IPS-15b (cell line): ENCODE data around the gene CTDP1.
"Not testable (repeated sequence)": the region's sequence is repeated elsewhere in the genome, so short reads cannot be mapped to it uniquely, and the experiment has no call there.

Source experiments
- H3K27me3 ChIP-seq: one replicate; pipeline ENCODE4 v1.6.1; 2013; ENCODE audit warnings: low read length; ENCODE audit not compliant: control insufficient read depth, insufficient read depth
- H3K36me3 ChIP-seq: one replicate; pipeline ENCODE4 v1.6.1; 2013; ENCODE audit warnings: low read length; ENCODE audit not compliant: control insufficient read depth, insufficient read depth
- H3K4me1 ChIP-seq: one replicate; pipeline ENCODE4 v1.6.1; 2013; ENCODE audit warnings: mild to moderate bottlenecking, low read length; ENCODE audit not compliant: control insufficient read depth, insufficient read depth
- H3K4me3 ChIP-seq: one replicate; pipeline ENCODE4 v1.5.1; 2013; ENCODE audit warnings: low read depth, low read length
- H3K9ac ChIP-seq: one replicate; pipeline ENCODE4 v1.6.1; 2013; ENCODE audit warnings: low read depth, mild to moderate bottlenecking, low read length
- H3K9me3 ChIP-seq: one replicate; pipeline ENCODE4 v1.6.1; 2013; ENCODE audit warnings: mild to moderate bottlenecking, low read length; ENCODE audit not compliant: control insufficient read depth, insufficient read depth

Gene CTDP1

GRCh38 chr18:79685971-79686370 is 6.4 kb downstream of the CTDP1 start:
- no peaks in the 10 kb centered on the region for H3K27me3 ChIP-seq

GRCh38 chr18:79687806-79688205 is 8.2 kb downstream of the CTDP1 start:
- H3K9me3 ChIP-seq = no peaks in the 10 kb centered on the region
- no peaks in the 10 kb centered on the region for H3K36me3 ChIP-seq
- H3K9ac ChIP-seq = no peak overlapping the region
- no peaks in the 10 kb centered on the region for H3K27me3 ChIP-seq
- H3K4me1 ChIP-seq = no peaks in the 10 kb centered on the region
- no peak overlapping the region for H3K4me3 ChIP-seq

More at GRCh38 chr18:79685971-79686370, 6.4 kb downstream of the CTDP1 start:
- Histone ChIP-seq H3K4me3 (no peak overlapping the region), H3K4me1 (no peaks in the 10 kb centered on the region), H3K9me3 (no peaks in the 10 kb centered on the region), H3K9ac (no peak overlapping the region), H3K36me3 (no peaks in the 10 kb centered on the region)

GRCh38 chr18:79690071-79690470 is 10.5 kb downstream of the CTDP1 start:
- no peak overlapping the region for H3K9ac ChIP-seq
- no peaks in the 10 kb centered on the region for H3K9me3 ChIP-seq
- no peaks in the 10 kb centered on the region for H3K36me3 ChIP-seq
- H3K4me1 ChIP-seq = peaks cover 2% of the 10 kb centered on the region
- no peak overlapping the region for H3K4me3 ChIP-seq
- H3K27me3 ChIP-seq = no peaks in the 10 kb centered on the region

- H3K36me3 ChIP-seq = peaks cover 4% of the 10 kb centered on the region
- H3K9me3 ChIP-seq = no peaks in the 10 kb centered on the region
- no peak overlapping the region for H3K9ac ChIP-seq
- H3K27me3 ChIP-seq = no peaks in the 10 kb centered on the region
- peaks cover 2% of the 10 kb centered on the region for H3K4me1 ChIP-seq
- no peak overlapping the region for H3K4me3 ChIP-seq
These were observed 11.2 kb downstream of the CTDP1 start for GRCh38 chr18:79690586-79691482.

GRCh38 chr18:79692056-79692455 is 12.5 kb downstream of the CTDP1 start:
- Histone ChIP-seq H3K36me3 (peaks cover 8% of the 10 kb centered on the region), H3K9me3 (no peaks in the 10 kb centered on the region), H3K27me3 (no peaks in the 10 kb centered on the region), H3K4me1 (peaks cover 2% of the 10 kb centered on the region), H3K9ac (no peak overlapping the region), H3K4me3 (no peak overlapping the region)

GRCh38 chr18:79692886-79693285 is 13.3 kb downstream of the CTDP1 start:
- Histone ChIP-seq H3K4me3 (no peak overlapping the region), H3K27me3 (no peaks in the 10 kb centered on the region), H3K9me3 (no peaks in the 10 kb centered on the region), H3K4me1 (peaks cover 2% of the 10 kb centered on the region), H3K36me3 (peaks cover 13% of the 10 kb centered on the region), H3K9ac (no peak overlapping the region)

- Histone ChIP-seq H3K4me1 (peaks cover 2% of the 10 kb centered on the region), H3K9me3 (no peaks in the 10 kb centered on the region), H3K27me3 (no peaks in the 10 kb centered on the region), H3K36me3 (peaks cover 21% of the 10 kb centered on the region), H3K4me3 (no peak overlapping the region), H3K9ac (no peak overlapping the region)
These were observed 14.1 kb downstream of the CTDP1 start for GRCh38 chr18:79693561-79694205.

GRCh38 chr18:79694206-79694894 is 14.7 kb downstream of the CTDP1 start:
- H3K9ac ChIP-seq, H3K4me1 ChIP-seq, H3K27me3 ChIP-seq, H3K9me3 ChIP-seq, H3K4me3 ChIP-seq: not testable (repeated sequence)
- peaks cover 24% of the 10 kb centered on the region for H3K36me3 ChIP-seq

GRCh38 chr18:79694895-79695213 is 15.3 kb downstream of the CTDP1 start:
- H3K36me3 ChIP-seq = peaks cover 27% of the 10 kb centered on the region
- peaks cover 2% of the 10 kb centered on the region for H3K4me1 ChIP-seq
- no peaks in the 10 kb centered on the region for H3K27me3 ChIP-seq
- H3K4me3 ChIP-seq = no peak overlapping the region
- no peak overlapping the region for H3K9ac ChIP-seq
- H3K9me3 ChIP-seq = no peaks in the 10 kb centered on the region

GRCh38 chr18:79695269-79695668 is 15.7 kb downstream of the CTDP1 start:
- H3K9ac ChIP-seq = no peak overlapping the region
- H3K36me3 ChIP-seq = peaks cover 31% of the 10 kb centered on the region

GRCh38 chr18:79695856-79696850 is 16.6 kb downstream of the CTDP1 start:
- peaks cover 37% of the 10 kb centered on the region for H3K36me3 ChIP-seq
- H3K9me3 ChIP-seq = no peaks in the 10 kb centered on the region
- H3K27me3 ChIP-seq = no peaks in the 10 kb centered on the region
- peaks cover 2% of the 10 kb centered on the region for H3K4me1 ChIP-seq
- no peak overlapping the region for H3K4me3 ChIP-seq
- no peak overlapping the region for H3K9ac ChIP-seq

More at GRCh38 chr18:79695269-79695668, 15.7 kb downstream of the CTDP1 start:
- no peaks in the 10 kb centered on the region for H3K27me3 ChIP-seq
- H3K4me1 ChIP-seq = peaks cover 2% of the 10 kb centered on the region
- no peak overlapping the region for H3K4me3 ChIP-seq
- no peaks in the 10 kb centered on the region for H3K9me3 ChIP-seq
